AG09309 (cell line): ENCODE measurements around the gene LRRC74B.

Experiments used
- DNase-seq: peaks from one replicate; pipeline ENCODE4 v3.0.0-alpha.2; 2010; ENCODE audit warnings: low read depth
- H3K4me3 ChIP-seq: 2 replicates; pipeline ENCODE4 v1.5.1; 2011; ENCODE audit warnings: mild to moderate bottlenecking, low read depth, low read length, moderate library complexity; ENCODE audit not compliant: control insufficient read depth
- CTCF ChIP-seq: IDR thresholded peaks from 2 replicates; pipeline ENCODE4 v1.5.1; 2011; ENCODE audit warnings: mild to moderate bottlenecking, low read depth, low read length, inconsistent platforms; ENCODE audit not compliant: insufficient read depth, control insufficient read depth; ENCODE audit errors: missing control alignments

Gene LRRC74B

GRCh38 chr22:21076912-21077625 is 31.3 kb downstream of the LRRC74B start:
- no peak for TF ChIP-seq CTCF
- no peak for DNase-seq

GRCh38 chr22:21077884-21078508 is 32.2 kb downstream of the LRRC74B start:
- no peak for DNase-seq
- TF ChIP-seq CTCF, result no peak
- H3K4me3 ChIP-seq, result no peak overlapping the region

More at GRCh38 chr22:21076912-21077625, 31.3 kb downstream of the LRRC74B start:
- no peak overlapping the region for H3K4me3 ChIP-seq

GRCh38 chr22:21078916-21079315 is 33.2 kb downstream of the LRRC74B start:
- no peak for DNase-seq
- H3K4me3 ChIP-seq, result no peak overlapping the region
- no peak for TF ChIP-seq CTCF

GRCh38 chr22:21079493-21079892 is 33.7 kb downstream of the LRRC74B start:
- DNase-seq, result no peak
- no peak for TF ChIP-seq CTCF
- H3K4me3 ChIP-seq, result no peak overlapping the region

GRCh38 chr22:21080435-21081137 is 34.8 kb downstream of the LRRC74B start:
- H3K4me3 ChIP-seq, result no peak overlapping the region
- TF ChIP-seq CTCF, result no peak
- DNase-seq, result no peak

GRCh38 chr22:21082248-21082647 is 36.5 kb downstream of the LRRC74B start:
- DNase-seq, result no peak
- no peak overlapping the region for H3K4me3 ChIP-seq
- no peak for TF ChIP-seq CTCF
